Measurements from ENCODE around the gene SCN5A. TPM values are rescaled to one million over a fixed set of nuclear protein-coding genes. Genes with fewer than 3 reads are reported as not detected.

Gene SCN5A
- total RNA-seq, 1 experiment from 2014 or later, result 13.6 TPM

- TF ChIP-seq ERG (CRISPR knock-in tag; IDR thresholded peaks at IDR 0.05) (no peak), ZNF121 (CRISPR knock-in tag; IDR thresholded peaks at IDR 0.05) (no peak), ZNF317 (CRISPR knock-in tag; IDR thresholded peaks at IDR 0.05; ENCODE audit: borderline replicate concordance, low read depth) (no peak), AFF4 (CRISPR knock-in tag; IDR thresholded peaks at IDR 0.05; ENCODE audit: borderline replicate concordance) (no peak), GTF2I (CRISPR knock-in tag; conservative IDR thresholded peaks at IDR 0.05) (no peak), AR (CRISPR knock-in tag; IDR thresholded peaks at IDR 0.05) (no peak), ZNF416 (CRISPR knock-in tag; IDR thresholded peaks at IDR 0.05) (no peak), ZNF263 (CRISPR knock-in tag; IDR thresholded peaks at IDR 0.05; ENCODE audit: low read depth) (no peak), FOXP4 (CRISPR knock-in tag; IDR thresholded peaks at IDR 0.05) (no peak)
Measured at GRCh38 chr3:38684546-38684945, 35.1 kb upstream of the SCN5A start (continued).

- DNase-seq (ENCODE audit: low spot score) (no peak), ATAC-seq (peak; percentile 57)
- CTCF ChIA-PET, result interaction anchor here (0.6 to 3.8 kb wide), 9 partner anchors 11 to 330 kb away, joined by 3 to 15 read pairs (median 4); partner anchors contain the start of gene EXOG
- Mint-ChIP-seq H3K4me1 (peaks cover 6% of the 10 kb centered on the region), H3K4me3 (no peak overlapping the region), H3K9me3 (no peaks in the 10 kb centered on the region), H3K27ac (0 out of 2 replicates have a peak overlapping the region, but pooled peaks have one; percentile 3), H3K27me3 (ENCODE audit: low read depth) (no peaks in the 10 kb centered on the region), H3K36me3 (no peaks in the 10 kb centered on the region)
- POLR2A ChIA-PET, result interaction anchor here (1.1 kb wide), 1 partner anchor 331 kb away, joined by 3 read pairs; no protein-coding TSS in a partner anchor
- TF ChIP-seq E2F5 (CRISPR knock-in tag; IDR thresholded peaks at IDR 0.05) (no peak), E2F4 (CRISPR knock-in tag; IDR thresholded peaks at IDR 0.05; ENCODE audit: borderline replicate concordance, low read depth) (no peak), NFYB (CRISPR knock-in tag; conservative IDR thresholded peaks at IDR 0.05; ENCODE audit: low read depth) (no peak), ELF4 (CRISPR knock-in tag; IDR thresholded peaks at IDR 0.05; ENCODE audit: low read depth) (no peak), ZBTB43 (CRISPR knock-in tag; IDR thresholded peaks at IDR 0.05) (no peak), ESRRA (CRISPR knock-in tag; IDR thresholded peaks at IDR 0.05; ENCODE audit: borderline replicate concordance) (no peak), ATF3 (CRISPR knock-in tag; conservative IDR thresholded peaks at IDR 0.05) (no peak)
Measured at GRCh38 chr3:38669668-38670067, 20.2 kb upstream of the SCN5A start.

Data from WTC11 (cell line).